IMR-90 (cell line): ENCODE measurements around the gene SUPT3H. TPM values are rescaled to one million over a fixed set of nuclear protein-coding genes. Genes with fewer than 3 reads are reported as not detected.

Experiments used
- ATAC-seq: fragments of 200-7000 bp; cut with Tn5 transposase; 2 replicates; pipeline ENCODE4 v1.9.1; 2020; ENCODE audit warnings: low read depth, mild to moderate bottlenecking, moderate library complexity
- BruUV-seq: library from RNA; stranded (reverse); fragments of 400-500 nt; replicated peaks from 2 replicates; lab custom pipeline; 2021; lab: Mats Ljungman, UMichigan
- CTCF ChIA-PET: fragments of 300-600 bp; formaldehyde crosslinking; extraction: SDS; loops from one replicate; lab custom pipeline; 2021; ENCODE audit warnings: antibody characterized with exemption; lab: Yijun Ruan, JAX
- POLR2A ChIA-PET: fragments of 300-600 bp; sonication (Branson Sonifier 250); formaldehyde crosslinking; loops from one replicate; lab custom pipeline; 2022; ENCODE audit warnings: antibody characterized with exemption; ENCODE audit not compliant: unreplicated experiment; lab: Charles Lee
- DNase-seq: peaks from one replicate; pipeline ENCODE4 v3.0.0; 2013
- H2AFZ ChIP-seq: replicated peaks from 2 replicates; pipeline ENCODE3; 2013; ENCODE audit warnings: low read length, mild to moderate bottlenecking; ENCODE audit not compliant: poor library complexity
- H2AK5ac ChIP-seq: 2 replicates; pipeline ENCODE4 v1.6.1; 2013; ENCODE audit warnings: low read depth, low read length, inconsistent platforms
- H2AK9ac ChIP-seq: replicated peaks from 2 replicates; pipeline ENCODE3; 2013; ENCODE audit warnings: mild to moderate bottlenecking, low read depth, low read length, moderate library complexity; ENCODE audit not compliant: poor library complexity
- H2BK120ac ChIP-seq: 2 replicates; pipeline ENCODE4 v1.6.1; 2013; ENCODE audit warnings: low read depth, low read length, inconsistent platforms
- H2BK15ac ChIP-seq: 3 replicates; pipeline ENCODE4 v1.6.1; 2013; ENCODE audit warnings: low read depth, low read length, inconsistent platforms
- H2BK20ac ChIP-seq: 2 replicates; pipeline ENCODE4 v1.6.1; 2013; ENCODE audit warnings: low read depth, mild to moderate bottlenecking, inconsistent platforms, low read length, moderate library complexity
- H2BK5ac ChIP-seq: 2 replicates; pipeline ENCODE4 v1.6.1; 2013; ENCODE audit warnings: mild to moderate bottlenecking, low read depth, low read length, inconsistent platforms; ENCODE audit not compliant: poor library complexity, severe bottlenecking
- H3K14ac ChIP-seq: replicated peaks from 2 replicates; pipeline ENCODE4 v1.6.1; 2013; ENCODE audit warnings: low read depth, low read length, inconsistent platforms
- H3K18ac ChIP-seq: 2 replicates; pipeline ENCODE4 v1.6.1; 2013; ENCODE audit warnings: low read depth, low read length, control low read depth
- H3K23ac ChIP-seq: 2 replicates; pipeline ENCODE4 v1.6.1; 2013; ENCODE audit warnings: low read depth, low read length, inconsistent platforms
- H3K27ac ChIP-seq: 2 replicates; pipeline ENCODE4 v1.5.1; 2013; ENCODE audit warnings: mild to moderate bottlenecking, control low read depth, low read length; ENCODE audit not compliant: insufficient read depth
- H3K27me3 ChIP-seq: 2 replicates; pipeline ENCODE4 v1.6.1; 2013; ENCODE audit warnings: low read length; ENCODE audit not compliant: control insufficient read depth, insufficient read depth
- H3K36me3 ChIP-seq: 2 replicates; pipeline ENCODE4 v1.6.1; 2013; ENCODE audit warnings: low read length, mixed read lengths; ENCODE audit not compliant: control insufficient read depth, insufficient read depth
- H3K4ac ChIP-seq: 2 replicates; pipeline ENCODE4 v1.6.1; 2013; ENCODE audit warnings: low read depth, low read length, inconsistent platforms
- H3K4me1 ChIP-seq: 2 replicates; pipeline ENCODE4 v1.6.1; 2013; ENCODE audit warnings: low read length, mixed read lengths; ENCODE audit not compliant: control insufficient read depth, insufficient read depth
- H3K4me2 ChIP-seq: 2 replicates; pipeline ENCODE4 v1.6.1; 2013; ENCODE audit warnings: low read depth, mild to moderate bottlenecking, control low read depth, low read length, moderate library complexity
- H3K4me3 ChIP-seq: 2 replicates; pipeline ENCODE4 v1.5.1; 2013; ENCODE audit warnings: low read depth, mild to moderate bottlenecking, control low read depth, low read length, moderate library complexity; ENCODE audit not compliant: insufficient read depth
- H3K56ac ChIP-seq: 2 replicates; pipeline ENCODE4 v1.6.1; 2013; ENCODE audit warnings: low read length, inconsistent platforms; ENCODE audit not compliant: insufficient read depth; ENCODE audit errors: extremely low read depth
- H3K79me1 ChIP-seq, 2 experiments: 2 replicates each; pipeline ENCODE4 v1.6.1; 2013; ENCODE audit warnings: low read length in 2 of 2, inconsistent platforms in 1 of 2, low read depth in 1 of 2
- H3K9ac ChIP-seq: 2 replicates; pipeline ENCODE4 v1.6.1; 2013; ENCODE audit warnings: low read depth, low read length, control low read depth
- H3K9me1 ChIP-seq: 2 replicates; pipeline ENCODE4 v1.6.1; 2013; ENCODE audit warnings: low read length, inconsistent platforms; ENCODE audit not compliant: insufficient read depth
- H3K9me3 ChIP-seq: 2 replicates; pipeline ENCODE4 v1.6.1; 2013; ENCODE audit warnings: low read length; ENCODE audit not compliant: control insufficient read depth, insufficient read depth
- H4K20me1 ChIP-seq: 2 replicates; pipeline ENCODE4 v1.6.1; 2013; ENCODE audit warnings: low read length, inconsistent platforms; ENCODE audit not compliant: insufficient read depth
- H4K5ac ChIP-seq: 2 replicates; pipeline ENCODE4 v1.6.1; 2013; ENCODE audit warnings: mild to moderate bottlenecking, low read depth, low read length, control low read depth
- H4K8ac ChIP-seq, 2 experiments: 2 replicates each; pipeline ENCODE4 v1.6.1; 2013; ENCODE audit warnings: low read depth in 2 of 2, low read length in 2 of 2, control low read depth in 1 of 2, inconsistent platforms in 1 of 2
- H4K91ac ChIP-seq: 2 replicates; pipeline ENCODE4 v1.6.1; 2013; ENCODE audit warnings: low read depth, low read length, inconsistent platforms; ENCODE audit not compliant: insufficient read depth
- BHLHE40 ChIP-seq: fragments of 150-350 bp; IDR thresholded peaks from 2 replicates; pipeline ENCODE4 v1.6.1; 2016; ENCODE audit warnings: mild to moderate bottlenecking, low read depth, low read length
- CEBPB ChIP-seq: IDR thresholded peaks from 2 replicates; pipeline ENCODE4 v1.6.1; 2012; ENCODE audit warnings: low read depth, low read length, improper control_type of control experiment
- CHD1 ChIP-seq: IDR thresholded peaks from 2 replicates; pipeline ENCODE4 v1.6.1; 2012; ENCODE audit warnings: low read depth, low read length, improper control_type of control experiment
- FOS ChIP-seq: fragments of 150-350 bp; IDR thresholded peaks from 2 replicates; pipeline ENCODE4 v1.6.1; 2016; ENCODE audit warnings: low read depth, low read length
- MAZ ChIP-seq: IDR thresholded peaks from 2 replicates; pipeline ENCODE4 v1.6.1; 2012; ENCODE audit warnings: low read depth, mild to moderate bottlenecking, low read length, improper control_type of control experiment, moderate library complexity, borderline replicate concordance
- NFE2L2 ChIP-seq: fragments of 150-350 bp; IDR thresholded peaks from 2 replicates; pipeline ENCODE4 v1.6.1; 2016; ENCODE audit warnings: low read depth, mild to moderate bottlenecking, low read length
- POLR2A ChIP-seq: IDR thresholded peaks from 2 replicates; pipeline ENCODE4 v1.6.1; 2012; ENCODE audit warnings: mild to moderate bottlenecking, low read depth, low read length
- RAD21 ChIP-seq: IDR thresholded peaks from 2 replicates; pipeline ENCODE4 v1.6.1; 2012; ENCODE audit warnings: low read length, improper control_type of control experiment
- RCOR1 ChIP-seq: IDR thresholded peaks from 2 replicates; pipeline ENCODE4 v1.6.1; 2012; ENCODE audit warnings: mild to moderate bottlenecking, low read length, improper control_type of control experiment; ENCODE audit not compliant: insufficient replicate concordance
- RFX5 ChIP-seq: IDR thresholded peaks from 2 replicates; pipeline ENCODE4 v1.8.0; 2012; ENCODE audit warnings: low read depth, mild to moderate bottlenecking, low read length, moderate library complexity
- SMC3 ChIP-seq: fragments of 150-350 bp; IDR thresholded peaks from 2 replicates; pipeline ENCODE4 v1.6.1; 2016; ENCODE audit warnings: low read depth, mild to moderate bottlenecking, antibody characterized with exemption, low read length, moderate library complexity
- USF2 ChIP-seq: fragments of 150-350 bp; IDR thresholded peaks from 2 replicates; pipeline ENCODE4 v1.6.1; 2017; ENCODE audit warnings: mild to moderate bottlenecking, antibody characterized with exemption, low read length, low read depth
- WGBS, 2 experiments: methylation state at CpG; one replicate each; pipeline versions ENCODE4 v1.1.5 to v1.1.7; 2013; ENCODE audit warnings: missing lambda C conversion rate in 2 of 2; ENCODE audit not compliant: insufficient read length in 1 of 2; ENCODE audit errors: extremely low coverage in 2 of 2; 5-methylcytosine and 5-hydroxymethylcytosine counted together
- dilution Hi-C: fragments of 300-500 bp; cut with HindIII; formaldehyde crosslinking; loops from one replicate; pipeline ENCODE4 v1.14.3; 2018; ENCODE audit warnings: low sequenced_read_pairs; ENCODE audit not compliant: unreplicated experiment
- in situ Hi-C: fragments of 300-500 bp; cut with MboI; formaldehyde crosslinking; loops from 3 replicates; pipeline ENCODE4 v1.14.3; 2019; ENCODE audit warnings: low sequenced_read_pairs, inconsistent platforms, mixed read lengths
- intact Hi-C: fragments of 100-400 bp; cut with micrococcal nuclease; formaldehyde crosslinking; loops from 2 replicates; pipeline ENCODE4 v1.10.0; 2022
- polyA plus RNA-seq, 3 experiments: library from polyadenylated mRNA; depleted of rRNA; stranded (reverse); fragments of >200 nt; gene quantifications; 2 replicates each; pipeline ENCODE4 v1.2.3, GENCODE V29; 2012; ENCODE audit warnings: low replicate concordance in 1 of 3
- total RNA-seq: library from RNA; depleted of rRNA; stranded (reverse); fragments of >200 nt; gene quantifications from 2 replicates; pipeline ENCODE4 v1.2.3, GENCODE V29; 2012
- TF ChIP-seq, protein P1 (sequence below): fragments of 150-350 bp; IDR thresholded peaks from 2 replicates; pipeline ENCODE4 v1.6.1; 2016; ENCODE audit warnings: low read depth, mild to moderate bottlenecking, low read length, moderate library complexity, borderline replicate concordance
- TF ChIP-seq, protein P2 (sequence below): conservative IDR thresholded peaks from 2 replicates; pipeline ENCODE4 v1.5.1; 2012; ENCODE audit warnings: mild to moderate bottlenecking, low read depth, low read length, improper control_type of control experiment

Gene SUPT3H
- total and polyA plus RNA-seq, 2 of the 4 experiments (the other 2 are of a cell fraction): 4.5 to 5.0 TPM

GRCh38 chr6:45376310-45377042 is 1.3 kb downstream of the SUPT3H start:
- Histone ChIP-seq H3K27ac (no peak overlapping the region), H2BK20ac (peak overlapping the region; percentile 53; the same call in 1 of the 2 replicates), H4K91ac (peak overlapping the region; percentile 41; the same call in 1 of the 2 replicates), H3K23ac (peak overlapping the region; percentile 85), H3K4me2 (peak overlapping the region; percentile 89), H3K4ac (peak overlapping the region; percentile 92), H3K9me1 (no peaks in the 10 kb centered on the region), H3K9me3 (no peaks in the 10 kb centered on the region), H3K27me3 (no peaks in the 10 kb centered on the region), H4K8ac (peak overlapping the region; percentile 92 to 99), H3K4me3 (peak overlapping the region; percentile 66; the same call in 1 of the 2 replicates), H3K14ac (peak overlapping the region; percentile 77), H4K5ac (peak overlapping the region; percentile 82; the same call in 1 of the 2 replicates), H3K4me1 (no peaks in the 10 kb centered on the region; the same call in 1 of the 2 replicates), H4K20me1 (no peaks in the 10 kb centered on the region), H2AK9ac (no peak overlapping the region), H3K9ac (peak overlapping the region; percentile 83; the same call in 1 of the 2 replicates), H2BK120ac (peak overlapping the region; percentile 74), H3K79me1 (peaks cover 5% of the 10 kb centered on the region in 2 experiments), H3K36me3 (no peaks in the 10 kb centered on the region), H2AK5ac (no peak overlapping the region; the same call in 1 of the 2 replicates), H2BK5ac (peak overlapping the region; percentile 82), H2BK15ac (peak overlapping the region; percentile 87; the same call in 2 of the 3 replicates), H2AFZ (no peak overlapping the region), H3K18ac (peak overlapping the region; percentile 80; the same call in 1 of the 2 replicates), H3K56ac (no peak overlapping the region)
- CTCF ChIA-PET: interaction anchor here (0.6 to 0.7 kb wide), 3 partner anchors 397 to 721 kb away, joined by 3 to 5 read pairs (median 4); no protein-coding TSS in a partner anchor
- POLR2A ChIA-PET: no interaction called here
- intact Hi-C loops (loop anchor here (2.0 to 5.0 kb wide), 3 partner anchors 299 to 899 kb away; no protein-coding TSS in a partner anchor), dilution Hi-C loops (no loop called here), in situ Hi-C loops (no loop called here)
- DNase-seq (peak; percentile 30), ATAC-seq (no peak)
- BruUV-seq: no TSS peak
- 66% methylated on average over 2 of the region's 11 CpGs; no CpG with 5 or more reads in 1 of the 2 experiments for WGBS, 2 experiments
- TF ChIP-seq SMC3: no peak
- no peak for TF ChIP-seq FOS
- TF ChIP-seq RCOR1: no peak
- TF ChIP-seq USF2: no peak
- no peak for TF ChIP-seq RAD21
- TF ChIP-seq CHD1: no peak
- no peak for TF ChIP-seq CEBPB
- no peak for TF ChIP-seq NFE2L2
- TF ChIP-seq RFX5: no peak
- TF ChIP-seq, protein P1, sequence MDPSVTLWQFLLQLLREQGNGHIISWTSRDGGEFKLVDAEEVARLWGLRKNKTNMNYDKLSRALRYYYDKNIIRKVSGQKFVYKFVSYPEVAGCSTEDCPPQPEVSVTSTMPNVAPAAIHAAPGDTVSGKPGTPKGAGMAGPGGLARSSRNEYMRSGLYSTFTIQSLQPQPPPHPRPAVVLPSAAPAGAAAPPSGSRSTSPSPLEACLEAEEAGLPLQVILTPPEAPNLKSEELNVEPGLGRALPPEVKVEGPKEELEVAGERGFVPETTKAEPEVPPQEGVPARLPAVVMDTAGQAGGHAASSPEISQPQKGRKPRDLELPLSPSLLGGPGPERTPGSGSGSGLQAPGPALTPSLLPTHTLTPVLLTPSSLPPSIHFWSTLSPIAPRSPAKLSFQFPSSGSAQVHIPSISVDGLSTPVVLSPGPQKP: no peak
- TF ChIP-seq POLR2A: no peak
- TF ChIP-seq BHLHE40: no peak
- TF ChIP-seq, protein P2, sequence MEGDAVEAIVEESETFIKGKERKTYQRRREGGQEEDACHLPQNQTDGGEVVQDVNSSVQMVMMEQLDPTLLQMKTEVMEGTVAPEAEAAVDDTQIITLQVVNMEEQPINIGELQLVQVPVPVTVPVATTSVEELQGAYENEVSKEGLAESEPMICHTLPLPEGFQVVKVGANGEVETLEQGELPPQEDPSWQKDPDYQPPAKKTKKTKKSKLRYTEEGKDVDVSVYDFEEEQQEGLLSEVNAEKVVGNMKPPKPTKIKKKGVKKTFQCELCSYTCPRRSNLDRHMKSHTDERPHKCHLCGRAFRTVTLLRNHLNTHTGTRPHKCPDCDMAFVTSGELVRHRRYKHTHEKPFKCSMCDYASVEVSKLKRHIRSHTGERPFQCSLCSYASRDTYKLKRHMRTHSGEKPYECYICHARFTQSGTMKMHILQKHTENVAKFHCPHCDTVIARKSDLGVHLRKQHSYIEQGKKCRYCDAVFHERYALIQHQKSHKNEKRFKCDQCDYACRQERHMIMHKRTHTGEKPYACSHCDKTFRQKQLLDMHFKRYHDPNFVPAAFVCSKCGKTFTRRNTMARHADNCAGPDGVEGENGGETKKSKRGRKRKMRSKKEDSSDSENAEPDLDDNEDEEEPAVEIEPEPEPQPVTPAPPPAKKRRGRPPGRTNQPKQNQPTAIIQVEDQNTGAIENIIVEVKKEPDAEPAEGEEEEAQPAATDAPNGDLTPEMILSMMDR: no peak
- TF ChIP-seq MAZ: no peak
